H1 (cell line): ENCODE measurements around the gene GSE1. TPM values are rescaled to one million over a fixed set of nuclear protein-coding genes. Genes with fewer than 3 reads are reported as not detected.

Source experiments
- CEBPB ChIP-seq: IDR thresholded peaks from 2 replicates; pipeline ENCODE4 v1.6.1; 2012; ENCODE audit warnings: low read depth, low read length
- CTBP2 ChIP-seq: IDR thresholded peaks from 2 replicates; pipeline ENCODE4 v1.7.0; 2011; ENCODE audit warnings: borderline replicate concordance, mild to moderate bottlenecking, moderate library complexity, mixed read lengths, low read length; ENCODE audit not compliant: insufficient read depth, insufficient read length
- GABPA ChIP-seq: IDR thresholded peaks from 2 replicates; pipeline ENCODE4 v1.6.1; 2011; ENCODE audit warnings: mild to moderate bottlenecking, low read length, moderate library complexity, borderline replicate concordance; ENCODE audit not compliant: insufficient read depth
- KDM5A ChIP-seq: fragments of 200-600 bp; IDR thresholded peaks from 2 replicates; pipeline ENCODE4 v1.7.1; 2012; ENCODE audit warnings: mild to moderate bottlenecking, low read length, inconsistent platforms, mixed read lengths
- RAD21 ChIP-seq, 2 experiments: IDR thresholded peaks in 1 of 2; conservative IDR thresholded peaks in 1 of 2; 2 replicates each; pipeline ENCODE4 v1.6.1; 2011; ENCODE audit warnings: low read depth in 2 of 2, low read length in 2 of 2, improper control_type of control experiment in 1 of 2, inconsistent platforms in 1 of 2, mild to moderate bottlenecking in 1 of 2, moderate library complexity in 1 of 2
- TAF7 ChIP-seq: optimal IDR thresholded peaks from 2 replicates; pipeline ENCODE3; 2011; ENCODE audit warnings: low read depth, mild to moderate bottlenecking, inconsistent platforms, low read length, moderate library complexity, borderline replicate concordance
- polyA plus RNA-seq, 7 experiments: library from polyadenylated mRNA; depleted of rRNA in 3 of 7; stranded (reverse) in 5 of 7; unstranded in 2 of 7; fragments of >200 nt in 5 of 7; fragments of 200-250 nt in 2 of 7; gene quantifications; 1 replicate in 5 of 7; 2 replicates in 1 of 7; 4 replicates in 1 of 7; pipeline versions ENCODE4 v1.2.1 to v1.2.3, GENCODE V29; 2011 to 2013; ENCODE audit warnings: missing spikeins in 2 of 7, mixed read lengths in 2 of 7
- small RNA-seq: library from polyadenylated mRNA; stranded (forward); fragments of <200 nt; extraction: miRNeasy Mini kit (QIAGEN cat#:217004); gene quantifications from one replicate; pipeline ENCODE3, GENCODE V24; 2013; ENCODE audit not compliant: insufficient read depth
- total RNA-seq: library from RNA; stranded (reverse); fragmentation: NEBNext Ultra II Directional; extraction: Animal tissue kit (Norgen Biotek cat#: 25700); gene quantifications from 2 replicates; pipeline ENCODE4 v1.2.1, GENCODE V29; 2021

The GSE1 gene
- total and polyA plus RNA-seq, 2 of the 8 experiments (the other 6 are each of a cell fraction or from before 2014, with no cell fraction given): 26.0 to 65.6 TPM

- TF ChIP-seq TAF7 (no peak), KDM5A (no peak), CTBP2 (no peak), CEBPB (no peak), RAD21 (IDR thresholded peaks at IDR 0.05 in 1 of 2, conservative IDR thresholded peaks at IDR 0.05 in 1 of 2; ENCODE audit: low read depth in 2 of 2, low read length in 2 of 2) (no peak), GABPA (no peak)
Measured at GRCh38 chr16:85724936-85725335, 111.8 kb downstream of the GSE1 start (continued).

Small RNA genes within 50 kb of the gene (small RNA-seq; reads per million reads assigned to genes)
- gene RN7SL381P: not detected

Other genes with a start within 250 kb of the GSE1 start
- 51.4 and 59.1 TPM in 2 replicates for gene GINS2, start 75.6 kb downstream of the GSE1 start, total RNA-seq
- gene GINS2, start 75.6 kb downstream of the GSE1 start, polyA plus RNA-seq (2011; rRNA removed): 22.5 and 29.4 TPM in 2 replicates
- gene C16orf74, start 137.8 kb downstream of the GSE1 start, total RNA-seq: 6.1 and 7.3 TPM in 2 replicates
- 9.3 and 13.4 TPM in 2 replicates for gene C16orf74, start 137.8 kb downstream of the GSE1 start, polyA plus RNA-seq (2011; rRNA removed)
- gene EMC8, start 186.2 kb downstream of the GSE1 start, total RNA-seq: 47.9 and 52.2 TPM in 2 replicates
- 64.0 and 69.7 TPM in 2 replicates for gene EMC8, start 186.2 kb downstream of the GSE1 start, polyA plus RNA-seq (2011; rRNA removed)
- 496 and 507 TPM in 2 replicates for gene COX4I1, start 186.4 kb downstream of the GSE1 start, total RNA-seq
- 693 and 707 TPM in 2 replicates for gene COX4I1, start 186.4 kb downstream of the GSE1 start, polyA plus RNA-seq (2011; rRNA removed)